ENCODE results near the gene TMEM269. TPM values are rescaled to one million over a fixed set of nuclear protein-coding genes. Genes with fewer than 3 reads are reported as not detected.

The TMEM269 gene
- total and polyA plus RNA-seq, 10 of the 15 experiments (the other 5 are each of a cell fraction or from before 2014, with no cell fraction given): 0.02 to 0.26 (median 0.06) TPM; not detected in 2

GRCh38 chr1:42761567-42761966, 23.2 kb upstream of the TMEM269 start (continued):
- TF ChIP-seq NFYB (IDR thresholded peaks at IDR 0.05; ENCODE audit: insufficient read depth, low read depth, low read length) (no peak), DPF2 (IDR thresholded peaks at IDR 0.05) (no peak), TCF7 (IDR thresholded peaks at IDR 0.05; ENCODE audit: borderline replicate concordance) (no peak), MEF2B (IDR thresholded peaks at IDR 0.05; ENCODE audit: partially characterized antibody, poor library complexity, severe bottlenecking) (no peak), RCOR1 (conservative IDR thresholded peaks at IDR 0.05; ENCODE audit: low read depth, low read length) (no peak)

- Histone ChIP-seq H3K27ac (ENCODE audit: control insufficient read depth, insufficient read depth) (peak overlapping the region; percentile 4; the same call in 1 of the 2 replicates), H3K27me3 (replicated peaks in 1 of 2; ENCODE audit: control insufficient read depth in 2 of 2, insufficient read depth in 2 of 2, low read length in 1 of 2) (no peaks in the 10 kb centered on the region), H3K4me3 (no peak overlapping the region), H3K4me2 (ENCODE audit: control insufficient read depth, insufficient read depth) (no peak overlapping the region), H3K9me3 (replicated peaks; ENCODE audit: control insufficient read depth, insufficient read depth, low read length) (no peaks in the 10 kb centered on the region), H3K4me1 (ENCODE audit: control insufficient read depth, insufficient read depth, low read length) (no peaks in the 10 kb centered on the region; the same call in 1 of the 2 replicates), H3K9ac (ENCODE audit: control insufficient read depth, insufficient read depth, low read length) (no peak overlapping the region), H2AFZ (ENCODE audit: control insufficient read depth, low read depth, low read length) (no peak overlapping the region), H3K36me3 (ENCODE audit: control insufficient read depth in 2 of 2, insufficient read depth in 2 of 2, low read length in 1 of 2) (peaks cover 3 to 4% of the 10 kb centered on the region in 2 experiments; a peak in 3 of 4 replicates), H4K20me1 (ENCODE audit: control insufficient read depth, insufficient read depth) (no peaks in the 10 kb centered on the region), H3K79me2 (ENCODE audit: control insufficient read depth, insufficient read depth, low read length) (peaks cover 30% of the 10 kb centered on the region)
- intact Hi-C loops (cut with micrococcal nuclease; ENCODE audit: unreplicated experiment) (no loop called here), in situ Hi-C loops (cut with MboI) (no loop called here)
- no TSS peak for BruUV-seq (replicated peaks)
- DNase-seq (ENCODE audit: low read depth, low spot score): no peak
- ATAC-seq: no peak
- SMC1A ChIA-PET (ENCODE audit: uncharacterized antibody, unreplicated experiment): interaction anchor here (1.0 to 1.7 kb wide), 3 partner anchors 9 to 424 kb away, joined by 4 to 5 read pairs (median 5); no protein-coding TSS in a partner anchor
- RAD21 ChIA-PET (ENCODE audit: unreplicated experiment): interaction anchor here (1.2 to 1.6 kb wide), 3 partner anchors 9 to 104 kb away, joined by 3 to 5 read pairs (median 4); partner anchors contain the start of gene ZNF691
- CTCF ChIA-PET: interaction anchor here (0.5 to 2.0 kb wide), 6 partner anchors 10 to 311 kb away, joined by 3 to 9 read pairs (median 4); no protein-coding TSS in a partner anchor
- FAIRE-seq: peak; percentile 13
- TF ChIP-seq TBL1XR1 (IDR thresholded peaks at IDR 0.05; ENCODE audit: low read depth, low read length): no peak
- TF ChIP-seq NRF1 (conservative IDR thresholded peaks at IDR 0.05; ENCODE audit: low read depth, low read length): no peak
- 57% methylated on average over 5 of the region's 5 CpGs for WGBS (ENCODE audit: insufficient coverage, insufficient replicate concordance, low lambda C conversion rate, missing lambda C conversion rate)
- POLR2A ChIA-PET: interaction anchor here (0.9 kb wide), 1 partner anchor 70 kb away, joined by 3 read pairs; no protein-coding TSS in a partner anchor
Measured at GRCh38 chr1:42762269-42762668, 22.5 kb upstream of the TMEM269 start.

Measured in GM12878 (cell line).